HepG2 (cell line): ENCODE results near the gene GRAMD1A. TPM values are rescaled to one million over a fixed set of nuclear protein-coding genes. Genes with fewer than 3 reads are reported as not detected.

Experiments used
- ATAC-seq: fragments of 200-7000 bp; cut with Tn5 transposase; 3 replicates; pipeline ENCODE4 v1.9.1; 2020; ENCODE audit warnings: mild to moderate bottlenecking, moderate library complexity
- BruUV-seq: library from RNA; stranded (reverse); fragments of 400-500 nt; replicated peaks from 2 replicates; lab custom pipeline; 2021; lab: Mats Ljungman, UMichigan
- CTCF ChIA-PET: fragments of 300-600 bp; formaldehyde crosslinking; extraction: SDS; loops from one replicate; lab custom pipeline; 2021; ENCODE audit warnings: low total read pairs, inconsistent platforms, low intra/inter-chr PET ratio; lab: Yijun Ruan, JAX
- POLR2A ChIA-PET: fragments of 350-600 bp; sonication (Branson Sonifier 250); formaldehyde crosslinking; loops from one replicate; lab custom pipeline; 2020; ENCODE audit warnings: antibody characterized with exemption, inconsistent platforms; lab: Yijun Ruan, JAX
- DNase-seq: peaks from one replicate; pipeline ENCODE4 v3.0.0-alpha.2; 2015; ENCODE audit warnings: low spot score
- FAIRE-seq: peaks from 3 replicates; lab custom pipeline; 2011; peaks lifted over from hg19 to GRCh38; lab: Jason Lieb, UNC
- H2AFZ ChIP-seq: one replicate; pipeline ENCODE4 v1.6.1; 2011; ENCODE audit warnings: low read length, inconsistent platforms
- H3K27ac ChIP-seq: fragments of 300-600 bp; 3 replicates; pipeline ENCODE4 v1.8.0; 2011; ENCODE audit warnings: mixed run types, mild to moderate bottlenecking, mixed read lengths, low read length, inconsistent platforms; ENCODE audit not compliant: insufficient read depth; ENCODE audit errors: extremely low read length
- H3K27me3 ChIP-seq, 2 experiments: fragments of 200-600 bp in 1 of 2; 2 replicates in 1 of 2; 3 replicates in 1 of 2; pipeline versions ENCODE4 v1.6.0 to v1.8.0; 2011; ENCODE audit warnings: low read length in 2 of 2, mild to moderate bottlenecking in 2 of 2, moderate library complexity in 2 of 2, inconsistent platforms in 1 of 2; ENCODE audit not compliant: insufficient read depth in 2 of 2, control insufficient read depth in 1 of 2
- H3K36me3 ChIP-seq, 2 experiments: fragments of 200-600 bp in 1 of 2; replicated peaks in 1 of 2; 2 replicates in 1 of 2; 3 replicates in 1 of 2; pipeline versions ENCODE4 v1.5.1 to v1.8.0; 2011; ENCODE audit warnings: low read length in 2 of 2, inconsistent platforms in 1 of 2; ENCODE audit not compliant: insufficient read depth in 2 of 2, control insufficient read depth in 1 of 2
- H3K4me1 ChIP-seq: 2 replicates; pipeline ENCODE4 v1.5.1; 2012; ENCODE audit warnings: low read length, inconsistent platforms; ENCODE audit not compliant: insufficient read depth
- H3K4me2 ChIP-seq: 2 replicates; pipeline ENCODE4 v1.6.0; 2011; ENCODE audit warnings: low read depth, low read length, inconsistent platforms
- H3K4me3 ChIP-seq, 3 experiments: fragments of 200-600 bp in 1 of 3; sonication (generic), shearing (Covaris generic) in 1 of 3; replicated peaks in 1 of 3; 2 replicates each; pipeline ENCODE4 v1.5.1; 2011 to 2016; ENCODE audit warnings: low read length in 3 of 3, inconsistent platforms in 2 of 3, low read depth in 2 of 3, mild to moderate bottlenecking in 2 of 3, control low read depth in 1 of 3, mixed read lengths in 1 of 3; ENCODE audit not compliant: insufficient read depth in 1 of 3
- H3K79me2 ChIP-seq: one replicate; pipeline ENCODE4 v1.6.1; 2011; ENCODE audit warnings: low read length, inconsistent platforms; ENCODE audit not compliant: insufficient read depth
- H3K9ac ChIP-seq: 2 replicates; pipeline ENCODE4 v1.6.0; 2011; ENCODE audit warnings: mild to moderate bottlenecking, low read depth, low read length, inconsistent platforms; ENCODE audit not compliant: insufficient read depth
- H3K9me3 ChIP-seq: 2 replicates; pipeline ENCODE4 v1.5.1; 2012; ENCODE audit warnings: mild to moderate bottlenecking, low read length
- H4K20me1 ChIP-seq: 2 replicates; pipeline ENCODE4 v1.6.0; 2011; ENCODE audit warnings: inconsistent platforms, mild to moderate bottlenecking, low read length, moderate library complexity; ENCODE audit not compliant: insufficient read depth
- AGO2 ChIP-seq: fragments of 200-400 bp; formaldehyde crosslinking; optimal IDR thresholded peaks from 2 replicates; pipeline ENCODE3; 2017; ENCODE audit warnings: mild to moderate bottlenecking, low read depth, low read length, moderate library complexity
- CEBPG ChIP-seq: IDR thresholded peaks from 2 replicates; pipeline ENCODE4 v1.6.1; 2016
- GATA4 ChIP-seq: sonication (generic); IDR thresholded peaks from 2 replicates; pipeline ENCODE4 v1.6.1; 2016; ENCODE audit warnings: antibody characterized with exemption, low read depth, borderline replicate concordance
- HOXA7 ChIP-seq: sonication (generic); formaldehyde crosslinking; IDR thresholded peaks from 2 replicates; pipeline ENCODE4 v1.8.1; 2022; ENCODE audit warnings: mild to moderate bottlenecking, missing genetic modification reagents, moderate library complexity
- POLR2A ChIP-seq, 2 experiments: IDR thresholded peaks; 2 replicates each; pipeline ENCODE4 v1.6.1; 2011; ENCODE audit warnings: low read depth in 2 of 2, low read length in 2 of 2, mild to moderate bottlenecking in 1 of 2, moderate library complexity in 1 of 2; ENCODE audit not compliant: insufficient read depth in 1 of 2
- RBFOX2 ChIP-seq: fragments of 200-400 bp; formaldehyde crosslinking; IDR thresholded peaks from 2 replicates; pipeline ENCODE4 v1.6.1; 2017; ENCODE audit warnings: low read depth, mild to moderate bottlenecking, low read length
- SATB2 ChIP-seq: sonication (generic); formaldehyde crosslinking; IDR thresholded peaks from 2 replicates; pipeline ENCODE4 v1.5.0; 2020; ENCODE audit warnings: missing genetic modification reagents
- SIN3A ChIP-seq: IDR thresholded peaks from 2 replicates; pipeline ENCODE4 v1.6.1; 2011; ENCODE audit warnings: low read depth, mild to moderate bottlenecking, control low read depth, low read length, borderline replicate concordance
- SMAD1 ChIP-seq: sonication (generic); formaldehyde crosslinking; IDR thresholded peaks from 2 replicates; pipeline ENCODE4 v1.4.0; 2020; ENCODE audit warnings: missing genetic modification reagents, low read depth, mild to moderate bottlenecking, borderline replicate concordance
- SMARCC2 ChIP-seq: fragments of 450-650 bp; IDR thresholded peaks from 2 replicates; pipeline ENCODE4 v1.6.1; 2017; ENCODE audit warnings: antibody characterized with exemption, mild to moderate bottlenecking
- SRSF4 ChIP-seq: fragments of 200-400 bp; formaldehyde crosslinking; IDR thresholded peaks from one replicate; pipeline ENCODE4 v1.6.1; 2018; ENCODE audit warnings: mild to moderate bottlenecking, low read depth, low read length, moderate library complexity; ENCODE audit not compliant: poor library complexity, severe bottlenecking
- SSRP1 ChIP-seq: IDR thresholded peaks from 2 replicates; pipeline ENCODE4 v1.6.1; 2016; ENCODE audit warnings: control low read depth
- TFE3 ChIP-seq: IDR thresholded peaks from 2 replicates; pipeline ENCODE4 v1.6.1; 2016
- ZBTB37 ChIP-seq: sonication (generic); formaldehyde crosslinking; IDR thresholded peaks from 2 replicates; pipeline ENCODE4 v1.4.0; 2020; ENCODE audit warnings: mild to moderate bottlenecking, missing genetic modification reagents
- ZFP82 ChIP-seq: sonication (generic); formaldehyde crosslinking; IDR thresholded peaks from 2 replicates; pipeline ENCODE4 v1.5.1; 2020; ENCODE audit warnings: mild to moderate bottlenecking, missing genetic modification reagents, borderline replicate concordance
- ZNF24 ChIP-seq: fragments of 450-650 bp; IDR thresholded peaks from 2 replicates; pipeline ENCODE4 v1.6.1; 2017; ENCODE audit warnings: antibody characterized with exemption, mild to moderate bottlenecking
- ZNF354B ChIP-seq: sonication (generic); formaldehyde crosslinking; IDR thresholded peaks from 2 replicates; pipeline ENCODE4 v1.8.0; 2022; ENCODE audit warnings: mild to moderate bottlenecking, missing genetic modification reagents
- ZNF530 ChIP-seq: sonication (generic); formaldehyde crosslinking; IDR thresholded peaks from 2 replicates; pipeline ENCODE4 v1.5.0; 2020; ENCODE audit warnings: low read depth, mild to moderate bottlenecking, missing genetic modification reagents
- ZNF768 ChIP-seq: sonication (generic); formaldehyde crosslinking; IDR thresholded peaks from 2 replicates; pipeline ENCODE4 v1.4.0; 2020; ENCODE audit warnings: missing genetic modification reagents
- ZNF788 ChIP-seq: sonication (generic); formaldehyde crosslinking; IDR thresholded peaks from 2 replicates; pipeline ENCODE4 v1.5.0; 2020; ENCODE audit warnings: mild to moderate bottlenecking, missing genetic modification reagents, borderline replicate concordance
- ZNF850 ChIP-seq: sonication (generic); formaldehyde crosslinking; conservative IDR thresholded peaks from 2 replicates; pipeline ENCODE4 v1.9.0; 2021; ENCODE audit warnings: mild to moderate bottlenecking, missing genetic modification reagents
- WGBS: methylation state at CpG from one replicate; pipeline ENCODE4 v1.1.6; 2017; ENCODE audit warnings: low lambda C conversion rate; 5-methylcytosine and 5-hydroxymethylcytosine counted together
- in situ Hi-C: cut with HindIII; loops from 2 replicates; pipeline ENCODE4 v1.10.0; 2017; ENCODE audit warnings: low pct_unique_long_range_greater_than_20kb; ENCODE audit not compliant: extremely low pct_ligation_motif_present
- intact Hi-C: fragments of 100-400 bp; cut with micrococcal nuclease; formaldehyde crosslinking; loops from one replicate; pipeline ENCODE4 v1.10.0; 2022; ENCODE audit not compliant: unreplicated experiment
- polyA plus RNA-seq, 8 experiments: library from polyadenylated mRNA; depleted of rRNA in 3 of 8; stranded (reverse) in 7 of 8; unstranded in 1 of 8; fragments of >200 nt; fragmentation: Illumina TruSeq in 4 of 8; extraction: Trizol in 4 of 8; gene quantifications; 2 replicates each; pipeline versions ENCODE4 v1.2.1 to v1.2.3, GENCODE V29; 2011 to 2016; ENCODE audit warnings: low read depth in 4 of 8, missing spikeins in 1 of 8, mixed read lengths in 1 of 8; ENCODE audit not compliant: insufficient read depth in 1 of 8
- total RNA-seq, 5 experiments: library from RNA; depleted of rRNA; stranded (reverse); fragments of >200 nt; fragmentation: Illumina TruSeq; extraction: Trizol; gene quantifications; 2 replicates each; pipeline ENCODE4 v1.2.3, GENCODE V29; 2016; ENCODE audit warnings: low read depth in 1 of 5

The GRAMD1A gene
- total and polyA plus RNA-seq, 2 of the 13 experiments (the other 11 are each of a cell fraction or from before 2014, with no cell fraction given): 14.7 to 181 TPM

GRCh38 chr19:35008891-35009341, 8.8 kb downstream of the GRAMD1A start (continued):
- TF ChIP-seq SSRP1 (CRISPR knock-in tag) (no peak), GATA4 (no peak), ZNF354B (CRISPR knock-in tag) (no peak), AGO2 (peak; percentile 73), POLR2A (IDR thresholded peaks at IDR 0.05; ENCODE audit: insufficient read depth in 1 of 2, low read depth in 2 of 2, low read length in 2 of 2) (peak in 1 of 2 experiments; percentile 47; a peak in 1 of 4 replicates), SRSF4 (no peak), TFE3 (CRISPR knock-in tag) (no peak), ZNF850 (CRISPR knock-in tag) (no peak), SATB2 (CRISPR knock-in tag) (no peak)
- TF ChIP-seq, all 625 proteins: peak for 7

- Histone ChIP-seq H3K9me3 (no peaks in the 10 kb centered on the region), H3K9ac (no peak overlapping the region), H3K4me2 (no peak overlapping the region), H3K79me2 (peaks cover 12% of the 10 kb centered on the region), H3K4me1 (peaks cover 37% of the 10 kb centered on the region), H4K20me1 (peaks cover 24% of the 10 kb centered on the region), H2AFZ (no peak overlapping the region), H3K4me3 (no peak overlapping the region), H3K27ac (no peak overlapping the region), H3K36me3 (peaks cover 24 to 46% of the 10 kb centered on the region in 2 experiments), H3K27me3 (no peaks in the 10 kb centered on the region)
- DNase-seq (no peak), FAIRE-seq (no peak), ATAC-seq (no peak)
- in situ Hi-C loops: loop anchor here (5.0 kb wide), 1 partner anchor 37 kb away; no protein-coding TSS in a partner anchor
- CTCF ChIA-PET: no interaction called here
- POLR2A ChIA-PET: no interaction called here
- 99% methylated on average over 33 of the region's 36 CpGs for WGBS
- BruUV-seq: no TSS peak
- intact Hi-C loops: no loop called here
- TF ChIP-seq ZNF768: peak; percentile 97
- TF ChIP-seq SIN3A: no peak
- 0 out of 4 replicates have a peak, but pooled peaks of 1 of the 2 experiments have one; percentile 11 for TF ChIP-seq POLR2A (IDR thresholded peaks at IDR 0.05; ENCODE audit: insufficient read depth in 1 of 2, low read depth in 2 of 2, low read length in 2 of 2)
- TF ChIP-seq ZFP82 (CRISPR knock-in tag): no peak
- TF ChIP-seq RBFOX2: peak; percentile 27; the same call in 1 of the 2 replicates
- no peak for TF ChIP-seq ZNF530 (CRISPR knock-in tag)
- TF ChIP-seq SMARCC2: no peak
- no peak for TF ChIP-seq SMAD1
- no peak for TF ChIP-seq HOXA7
- no peak for TF ChIP-seq ZBTB37 (CRISPR knock-in tag)
- no peak for TF ChIP-seq ZNF24
- TF ChIP-seq CEBPG (CRISPR knock-in tag): no peak
- TF ChIP-seq ZNF788 (CRISPR knock-in tag): no peak
These were observed 9.6 kb downstream of the GRAMD1A start for GRCh38 chr19:35009424-35010415.
